ENCODE data around the gene KANK2. TPM values are rescaled to one million over a fixed set of nuclear protein-coding genes. Genes with fewer than 3 reads are reported as not detected.
A peak's percentile ranks its signal among the peaks of the same experiment; 100 is the strongest.

KANK2 gene
- total and polyA plus RNA-seq, 2 of the 13 experiments (the other 11 are each of a cell fraction or from before 2014, with no cell fraction given): 5.7 to 12.9 TPM

GRCh38 chr19:11141937-11142527 lies 55.3 kb downstream of the KANK2 start (continued):
- 0 out of 2 replicates have a peak, but pooled peaks have one; percentile 47 for TF ChIP-seq HIC2 (CRISPR knock-in tag; IDR thresholded peaks at IDR 0.05; ENCODE audit: low read depth)
- TF ChIP-seq ZNF329 (CRISPR knock-in tag; IDR thresholded peaks at IDR 0.05; ENCODE audit: low read depth): 0 out of 2 replicates have a peak, but pooled peaks have one; percentile 68
- no peak for TF ChIP-seq ZNF3 (CRISPR knock-in tag; IDR thresholded peaks at IDR 0.05)
- no peak for TF ChIP-seq MNT (IDR thresholded peaks at IDR 0.05)
- TF ChIP-seq HNRNPK (IDR thresholded peaks at IDR 0.05; ENCODE audit: low read depth, low read length, poor library complexity, severe bottlenecking): no peak
- TF ChIP-seq CTCF (CRISPR knock-in tag; IDR thresholded peaks at IDR 0.05): peak; percentile 67
- no peak for TF ChIP-seq ZBTB49 (CRISPR knock-in tag; IDR thresholded peaks at IDR 0.05; ENCODE audit: borderline replicate concordance)
- TF ChIP-seq CHCHD3 (CRISPR knock-in tag; IDR thresholded peaks at IDR 0.05): no peak
- no peak for TF ChIP-seq KLF16 (CRISPR knock-in tag; IDR thresholded peaks at IDR 0.05)
- no peak for TF ChIP-seq CHD4 (IDR thresholded peaks at IDR 0.05; ENCODE audit: borderline replicate concordance, low read length)
- TF ChIP-seq ZNF512B (CRISPR knock-in tag; IDR thresholded peaks at IDR 0.05; ENCODE audit: borderline replicate concordance): no peak
- 0 out of 2 replicates have a peak, but pooled peaks have one; percentile 35 for TF ChIP-seq ZNF747 (CRISPR knock-in tag; IDR thresholded peaks at IDR 0.05; ENCODE audit: borderline replicate concordance)
- TF ChIP-seq ZNF629 (CRISPR knock-in tag; conservative IDR thresholded peaks at IDR 0.05): peak; percentile 81
- no peak for TF ChIP-seq RORA (CRISPR knock-in tag; IDR thresholded peaks at IDR 0.05)
- no peak for TF ChIP-seq KLF9 (CRISPR knock-in tag; IDR thresholded peaks at IDR 0.05; ENCODE audit: low read depth)
- TF ChIP-seq FOXK1 (CRISPR knock-in tag; IDR thresholded peaks at IDR 0.05; ENCODE audit: borderline replicate concordance, low read depth): no peak
- no peak for TF ChIP-seq BRCA1 (CRISPR knock-in tag; IDR thresholded peaks at IDR 0.05)
- TF ChIP-seq GZF1 (CRISPR knock-in tag; IDR thresholded peaks at IDR 0.05): no peak
- no peak for TF ChIP-seq RFXANK (CRISPR knock-in tag; IDR thresholded peaks at IDR 0.05)

Measured in HepG2 (cell line).